HCT116 (cell line): Measurements from ENCODE around the gene SEC31A. TPM values are rescaled to one million over a fixed set of nuclear protein-coding genes. Genes with fewer than 3 reads are reported as not detected.

Source experiments
- ATAC-seq: fragments of 200-7000 bp; cut with Tn5 transposase; 2 replicates; pipeline ENCODE4 v1.9.1; 2020; ENCODE audit warnings: mild to moderate bottlenecking, moderate library complexity
- BruUV-seq: library from RNA; stranded (reverse); fragments of 400-500 nt; replicated peaks from 2 replicates; lab custom pipeline; 2021; lab: Mats Ljungman, UMichigan
- CTCF ChIA-PET: fragments of 300-600 bp; sonication (Branson Sonifier 250); formaldehyde crosslinking; loops from one replicate; lab custom pipeline; 2021; ENCODE audit warnings: antibody characterized with exemption; lab: Charles Lee
- POLR2A ChIA-PET: fragments of 300-600, 350-600 bp; sonication (Branson Sonifier 250); formaldehyde crosslinking; loops from one replicate; lab custom pipeline; 2021; ENCODE audit warnings: antibody characterized with exemption; lab: Charles Lee
- RAD21 ChIA-PET, 2 experiments: fragments of 300-600 bp; sonication (Branson Sonifier 250); formaldehyde crosslinking; loops; one replicate each; lab custom pipeline; 2023; ENCODE audit warnings: low total read pairs in 2 of 2; ENCODE audit not compliant: uncharacterized antibody in 2 of 2, unreplicated experiment in 2 of 2, low non-redundant PET in 1 of 2; lab: Charles Lee
- DNase-seq: peaks from one replicate; pipeline ENCODE4 v3.0.0-alpha.2; 2010; ENCODE audit warnings: low read depth, low spot score
- H2AFZ ChIP-seq: fragments of 200-600 bp; shearing (Covaris generic), sonication (generic); 2 replicates; pipeline ENCODE4 v1.6.1; 2017; ENCODE audit warnings: low read depth, mixed run types, mixed read lengths, antibody characterized with exemption, low read length; ENCODE audit not compliant: poor library complexity, severe bottlenecking
- H3K27ac ChIP-seq: 2 replicates; pipeline ENCODE4 v1.5.1; 2012; ENCODE audit warnings: low read depth, low read length
- H3K27me3 ChIP-seq: fragments of 200-600 bp; sonication (generic); 2 replicates; pipeline ENCODE4 v1.6.1; 2016; ENCODE audit warnings: mixed run types, low read length, mixed read lengths; ENCODE audit not compliant: insufficient read depth
- H3K36me3 ChIP-seq, 2 experiments: fragments of 200-500 bp in 1 of 2; fragments of 200-600 bp in 1 of 2; sonication (Bioruptor generic) in 1 of 2; sonication (generic) in 1 of 2; 2 replicates each; pipeline versions ENCODE4 v1.5.1 to v1.6.1; 2014 to 2016; ENCODE audit warnings: low read length in 2 of 2, inconsistent platforms in 1 of 2, mixed read lengths in 1 of 2, mixed run types in 1 of 2; ENCODE audit not compliant: insufficient read depth in 2 of 2, control insufficient read depth in 1 of 2
- H3K4me1 ChIP-seq, 2 experiments: fragments of 200-600 bp in 1 of 2; sonication (generic) in 1 of 2; 2 replicates each; pipeline versions ENCODE4 v1.5.1 to v1.6.1; 2012 to 2017; ENCODE audit warnings: low read length in 2 of 2, inconsistent platforms in 1 of 2, mild to moderate bottlenecking in 1 of 2, mixed read lengths in 1 of 2, mixed run types in 1 of 2, moderate library complexity in 1 of 2; ENCODE audit not compliant: insufficient read depth in 2 of 2, control insufficient read depth in 1 of 2
- H3K4me2 ChIP-seq: fragments of 200-600 bp; sonication (generic); 2 replicates; pipeline ENCODE4 v1.6.1; 2017; ENCODE audit warnings: mixed run types, low read length, mixed read lengths
- H3K4me3 ChIP-seq, 2 experiments: fragments of 200-600 bp in 1 of 2; sonication (generic) in 1 of 2; replicated peaks in 1 of 2; 2 replicates each; pipeline ENCODE4 v1.5.1; 2011 to 2016; ENCODE audit warnings: low read length in 2 of 2, control low read depth in 1 of 2, low read depth in 1 of 2, mild to moderate bottlenecking in 1 of 2, mixed read lengths in 1 of 2, mixed run types in 1 of 2
- H3K79me2 ChIP-seq: fragments of 200-600 bp; sonication (generic); 2 replicates; pipeline ENCODE4 v1.6.1; 2017; ENCODE audit warnings: mild to moderate bottlenecking, mixed run types, low read length, moderate library complexity, mixed read lengths; ENCODE audit not compliant: insufficient read depth
- H3K9ac ChIP-seq: fragments of 200-600 bp; sonication (generic); 2 replicates; pipeline ENCODE4 v1.6.1; 2016; ENCODE audit warnings: low read length, mixed read lengths
- H3K9me2 ChIP-seq: fragments of 200-600 bp; sonication (generic), shearing (Covaris generic); 2 replicates; pipeline ENCODE4 v1.6.1; 2017; ENCODE audit warnings: mixed run types, mild to moderate bottlenecking, moderate library complexity; ENCODE audit not compliant: insufficient read depth
- H3K9me3 ChIP-seq, 2 experiments: fragments of 200-500 bp in 1 of 2; fragments of 200-600 bp in 1 of 2; sonication (Bioruptor generic) in 1 of 2; sonication (generic) in 1 of 2; 2 replicates each; pipeline ENCODE4 v1.6.1; 2014 to 2017; ENCODE audit warnings: low read length in 2 of 2, mixed read lengths in 2 of 2, inconsistent platforms in 1 of 2, low read depth in 1 of 2, mild to moderate bottlenecking in 1 of 2, mixed run types in 1 of 2, moderate library complexity in 1 of 2; ENCODE audit not compliant: control insufficient read depth in 1 of 2, insufficient read depth in 1 of 2
- H4K20me1 ChIP-seq: fragments of 200-600 bp; sonication (generic), shearing (Covaris generic); 2 replicates; pipeline ENCODE4 v1.6.1; 2017; ENCODE audit warnings: mixed run types, mild to moderate bottlenecking, moderate library complexity; ENCODE audit not compliant: insufficient read depth
- CBX3 ChIP-seq: IDR thresholded peaks from 2 replicates; pipeline ENCODE4 v1.6.1; 2012; ENCODE audit warnings: low read depth
- CEBPB ChIP-seq: IDR thresholded peaks from 2 replicates; pipeline ENCODE4 v1.6.1; 2012; ENCODE audit warnings: low read depth
- EZH2phosphoT487 ChIP-seq: fragments of 200-600 bp; IDR thresholded peaks from 2 replicates; pipeline ENCODE4 v1.6.1; 2018; ENCODE audit warnings: antibody characterized with exemption, borderline replicate concordance
- FOSL1 ChIP-seq: IDR thresholded peaks from 2 replicates; pipeline ENCODE4 v1.6.1; 2012; ENCODE audit warnings: low read depth
- MAX ChIP-seq: IDR thresholded peaks from 2 replicates; pipeline ENCODE4 v1.6.1; 2012
- POLR2A ChIP-seq: IDR thresholded peaks from 2 replicates; pipeline ENCODE4 v1.7.0; 2011; ENCODE audit warnings: borderline replicate concordance; ENCODE audit not compliant: insufficient read depth, insufficient read length; ENCODE audit errors: extremely low read depth
- POLR2AphosphoS5 ChIP-seq: IDR thresholded peaks from 2 replicates; pipeline ENCODE4 v1.6.1; 2011; ENCODE audit warnings: mild to moderate bottlenecking, low read depth, low read length, moderate library complexity
- REST ChIP-seq: IDR thresholded peaks from 2 replicates; pipeline ENCODE4 v1.6.1; 2012; ENCODE audit warnings: low read depth
- SIN3A ChIP-seq: IDR thresholded peaks from 2 replicates; pipeline ENCODE4 v1.6.1; 2012; ENCODE audit warnings: low read depth
- SP1 ChIP-seq: IDR thresholded peaks from 2 replicates; pipeline ENCODE4 v1.6.1; 2012; ENCODE audit warnings: low read depth
- SRF ChIP-seq: IDR thresholded peaks from 2 replicates; pipeline ENCODE4 v1.6.1; 2012; ENCODE audit warnings: low read depth
- TCF7L2 ChIP-seq: IDR thresholded peaks from 2 replicates; pipeline ENCODE4 v1.7.0; 2011; ENCODE audit warnings: borderline replicate concordance, inconsistent platforms; ENCODE audit not compliant: insufficient read depth, insufficient read length; ENCODE audit errors: extremely low read depth
- ZFX ChIP-seq: fragments of 450-650 bp; IDR thresholded peaks from 2 replicates; pipeline ENCODE4 v1.6.1; 2017
- ZNF274 ChIP-seq: fragments of 200-500 bp; sonication (Bioruptor generic); IDR thresholded peaks from 2 replicates; pipeline ENCODE4 v1.6.1; 2014; ENCODE audit warnings: mild to moderate bottlenecking, low read depth, low read length, inconsistent platforms
- intact Hi-C: fragments of 100-400 bp; cut with micrococcal nuclease; formaldehyde crosslinking; loops from 2 replicates; pipeline ENCODE4 v1.10.0; 2022
- total RNA-seq: library from RNA; stranded (reverse); gene quantifications from one replicate; pipeline ENCODE4 v1.2.1, GENCODE V29; 2021; ENCODE audit not compliant: unreplicated experiment

SEC31A gene
- total RNA-seq, 1 experiment from 2014 or later: 78.5 TPM

GRCh38 chr4:82934441-82934840 is 43.5 kb upstream of the SEC31A start:
- H2AFZ ChIP-seq: no peak overlapping the region
- no peaks in the 10 kb centered on the region for H3K4me1 ChIP-seq
- H4K20me1 ChIP-seq: no peaks in the 10 kb centered on the region
- H3K27ac ChIP-seq: no peak overlapping the region
- ATAC-seq (no peak), DNase-seq (no peak)
- H3K9me3 ChIP-seq: no peaks in the 10 kb centered on the region
- no peaks in the 10 kb centered on the region for H3K9me2 ChIP-seq
- H3K79me2 ChIP-seq: no peaks in the 10 kb centered on the region
- RAD21 ChIA-PET: no interaction called here
- H3K4me2 ChIP-seq: no peak overlapping the region
- H3K27me3 ChIP-seq: no peaks in the 10 kb centered on the region
- H3K9ac ChIP-seq: no peak overlapping the region
- peaks cover 8 to 26% of the 10 kb centered on the region in 2 experiments; a peak in 3 of 4 replicates for H3K36me3 ChIP-seq
- no TSS peak for BruUV-seq
- intact Hi-C loops: no loop called here
- POLR2A ChIA-PET: no interaction called here
- H3K4me3 ChIP-seq: no peak overlapping the region
- CTCF ChIA-PET: no interaction called here
- TF ChIP-seq ZNF274 (no peak), FOSL1 (no peak), POLR2AphosphoS5 (no peak), SP1 (no peak), ZFX (no peak), EZH2phosphoT487 (no peak), CEBPB (no peak), REST (no peak), SIN3A (no peak), MAX (no peak), TCF7L2 (no peak), POLR2A (no peak), CBX3 (no peak), SRF (no peak)
